SKM-1 (cell line): ENCODE measurements around the gene PPP1R27.
A peak's percentile ranks its signal among the peaks of the same experiment; 100 is the strongest.

ENCODE experiments used
- DNase-seq: peaks from one replicate; lab custom pipeline; 2025; ENCODE audit not compliant: unreplicated experiment; lab: John Stamatoyannopoulos, UW

PPP1R27 gene, protein sequence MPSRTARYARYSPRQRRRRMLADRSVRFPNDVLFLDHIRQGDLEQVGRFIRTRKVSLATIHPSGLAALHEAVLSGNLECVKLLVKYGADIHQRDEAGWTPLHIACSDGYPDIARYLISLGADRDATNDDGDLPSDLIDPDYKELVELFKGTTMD

GRCh38 chr17:81834831-81835267 lies at the start of gene PPP1R27:
PPP1R27 (minus strand) TSS chr17:81835050; CDS start chr17:81834953, 97 bp downstream.
- no peak for DNase-seq

GRCh38 chr17:81884520-81884919 lies 49.7 kb upstream of the PPP1R27 start:
- no peak for DNase-seq

DNA sequence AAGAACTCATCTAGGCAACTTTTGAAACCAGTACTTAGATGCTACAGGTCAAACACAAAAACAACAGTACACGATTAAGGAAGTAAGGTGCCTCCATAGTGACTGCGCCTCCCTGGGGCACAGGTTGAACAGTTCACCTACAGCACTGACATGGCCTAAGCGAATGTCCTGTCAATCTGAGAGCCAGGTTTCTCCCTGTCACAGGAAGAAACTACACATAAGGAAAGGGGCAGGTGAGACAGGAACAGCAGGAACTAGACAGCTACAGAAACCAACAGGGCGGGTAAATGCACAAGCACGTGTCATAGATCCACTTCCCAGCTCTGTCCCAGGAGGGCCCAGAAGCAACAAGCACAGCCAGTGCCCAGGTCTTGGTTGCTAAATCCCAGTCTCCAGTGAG lies 44.3 kb upstream of the PPP1R27 start:
- DNase-seq = no peak

DNA sequence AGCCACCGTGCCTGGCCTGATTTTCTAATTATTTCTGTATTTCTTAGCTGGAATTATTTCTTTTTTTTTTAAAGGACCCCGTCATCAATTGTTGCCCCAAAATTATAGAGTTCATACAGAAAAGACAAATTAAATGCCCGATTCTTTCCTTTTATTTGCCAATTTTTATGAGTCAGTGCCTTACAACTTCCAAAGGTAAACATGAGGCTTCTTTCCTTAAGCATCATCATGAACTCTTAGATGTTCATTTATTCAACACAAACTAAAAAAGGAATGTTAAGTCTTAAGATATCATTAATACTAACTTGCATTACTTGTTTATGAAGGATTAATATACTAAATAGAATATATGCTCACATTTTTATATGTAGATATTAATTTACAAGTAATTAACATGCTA lies 43.4 kb upstream of the PPP1R27 start:
- no peak for DNase-seq

DNA sequence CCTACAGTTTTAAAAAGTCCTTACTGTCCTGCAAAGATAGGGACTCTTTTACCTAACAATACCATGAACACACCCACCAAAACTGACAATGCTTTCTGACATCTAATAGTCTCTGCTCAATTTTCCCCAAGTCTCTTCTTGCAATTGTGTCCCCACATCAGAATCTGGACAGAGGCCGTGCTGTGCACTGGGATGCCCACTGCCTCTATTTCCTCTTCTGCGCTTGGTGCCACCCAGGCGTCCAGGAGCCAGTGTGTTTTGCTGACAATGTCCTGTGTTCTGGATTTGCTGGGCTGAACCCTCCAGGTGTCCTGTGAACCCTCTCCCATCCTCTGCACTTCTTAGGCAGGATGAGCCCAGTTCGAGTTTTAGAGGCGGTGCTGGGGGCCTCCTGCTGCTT lies 42.7 kb upstream of the PPP1R27 start:
- no peak for DNase-seq

- peak; percentile 76 for DNase-seq
These were observed 36.8 kb upstream of the PPP1R27 start for GRCh38 chr17:81871387-81872230.

GRCh38 chr17:81870981-81871386 lies 36.1 kb upstream of the PPP1R27 start, which contains the start of gene ARHGDIA:
ARHGDIA (minus strand) TSS chr17:81871337; CDS start chr17:81869930, 1,407 bp downstream.
- DNase-seq = no peak

- DNase-seq = no peak
These were observed 35.5 kb upstream of the PPP1R27 start for GRCh38 chr17:81870131-81870980.

DNA sequence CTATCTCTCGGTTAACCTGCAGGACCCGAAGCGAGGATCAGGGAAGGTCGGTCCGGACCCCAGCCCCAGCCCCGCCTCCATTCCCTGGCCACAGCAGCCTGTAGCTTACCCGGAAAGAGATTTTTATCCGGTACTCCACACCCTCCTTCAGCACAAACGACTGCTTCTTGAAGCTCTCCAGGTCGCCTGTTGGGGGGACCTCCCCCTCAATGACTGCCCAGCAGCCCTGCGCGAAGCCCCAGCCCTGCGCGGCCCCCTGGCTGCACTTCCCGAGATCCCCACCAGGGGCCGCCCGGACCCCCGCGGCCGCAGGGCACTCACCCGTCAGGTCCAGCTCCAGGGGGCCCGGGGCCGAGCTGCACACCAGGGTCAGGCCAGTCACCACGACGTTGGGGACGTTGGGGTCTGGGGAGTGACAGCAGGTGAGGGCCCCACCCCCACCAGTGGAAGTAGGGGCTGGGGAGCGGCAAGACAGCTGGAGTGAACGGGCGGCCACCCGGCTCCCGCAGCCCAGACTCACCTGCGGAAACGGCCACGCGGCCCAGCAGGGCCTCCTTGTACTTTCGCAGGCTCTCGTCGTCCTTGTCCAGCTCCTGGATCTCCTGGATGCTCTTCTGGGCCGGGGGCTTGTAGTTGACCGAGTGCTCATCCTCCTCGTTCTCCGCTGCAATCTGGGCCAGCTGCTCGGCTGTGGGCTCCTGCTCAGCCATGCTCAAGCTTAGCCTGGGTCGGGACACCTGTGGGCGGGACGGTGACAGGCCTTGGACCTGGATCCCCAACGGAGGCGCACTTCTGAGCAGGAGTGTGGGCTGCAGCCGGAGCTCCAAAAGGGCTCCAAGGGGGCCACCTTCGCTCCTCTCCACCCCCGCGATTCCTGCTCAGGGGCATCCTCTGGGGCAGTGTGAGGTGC lies 34.6 kb upstream of the PPP1R27 start:
- no peak for DNase-seq

DNA sequence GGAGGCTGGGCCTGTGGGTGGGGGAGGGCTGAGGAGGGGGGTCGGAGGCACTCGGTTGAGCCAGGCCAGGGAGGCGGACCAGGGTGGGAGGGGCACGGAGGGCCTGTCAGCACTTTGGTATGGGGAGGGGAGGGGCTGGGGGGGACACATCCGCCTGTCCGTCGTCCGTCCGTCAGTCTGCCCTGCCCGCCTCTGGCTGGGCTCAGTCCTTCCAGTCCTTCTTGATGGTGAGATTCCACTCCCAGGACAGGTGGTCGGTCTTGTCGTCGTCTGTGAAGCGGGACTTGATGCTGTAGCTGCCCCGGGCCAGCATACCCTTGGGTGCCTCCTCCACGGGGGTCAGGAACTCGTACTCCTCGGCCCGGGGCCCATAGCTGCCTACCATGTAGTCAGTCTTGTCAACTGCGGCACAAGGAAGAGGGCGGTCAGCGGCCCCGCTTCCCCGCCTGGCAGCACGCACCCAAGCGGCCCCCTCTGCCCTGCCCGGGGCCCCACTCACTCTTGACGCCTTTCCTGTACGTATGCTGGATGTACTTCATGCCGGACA lies 33.9 kb upstream of the PPP1R27 start:
- no peak for DNase-seq

DNA sequence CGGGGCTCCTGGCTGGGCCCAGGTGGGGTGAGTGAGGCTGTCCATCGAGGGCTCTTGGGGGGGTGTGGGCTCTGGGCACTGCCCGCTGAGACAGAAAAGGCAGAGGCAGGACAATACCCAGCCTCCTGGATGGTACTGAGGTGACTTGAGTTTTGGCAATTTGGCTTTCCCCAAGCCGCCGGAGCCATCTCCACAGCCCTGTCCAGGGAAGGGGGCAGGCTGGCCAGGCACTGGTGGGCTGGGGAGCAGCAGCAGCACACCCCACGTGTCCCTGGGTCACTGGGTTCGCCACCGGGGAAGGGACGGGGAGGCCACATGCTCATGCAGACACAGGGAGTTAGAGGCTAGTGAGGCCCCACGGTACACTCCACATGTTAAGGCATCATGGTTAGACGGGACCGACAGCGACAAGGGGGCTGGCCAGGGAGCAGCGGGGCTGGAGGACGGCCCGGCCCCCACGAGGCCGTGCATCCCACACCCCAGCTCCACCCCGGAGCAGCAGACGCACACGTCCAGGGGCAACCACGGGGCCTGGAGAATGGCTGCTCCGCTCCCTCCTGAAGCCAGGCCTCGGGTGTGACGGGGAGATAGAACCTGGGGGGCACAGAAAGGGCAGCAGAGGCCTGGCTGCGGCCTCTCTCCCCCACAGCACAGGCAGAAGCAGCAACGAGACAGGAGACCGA lies 33.3 kb upstream of the PPP1R27 start:
- DNase-seq = no peak

GRCh38 chr17:81867170-81867990 lies 32.5 kb upstream of the PPP1R27 start:
- no peak for DNase-seq

DNA sequence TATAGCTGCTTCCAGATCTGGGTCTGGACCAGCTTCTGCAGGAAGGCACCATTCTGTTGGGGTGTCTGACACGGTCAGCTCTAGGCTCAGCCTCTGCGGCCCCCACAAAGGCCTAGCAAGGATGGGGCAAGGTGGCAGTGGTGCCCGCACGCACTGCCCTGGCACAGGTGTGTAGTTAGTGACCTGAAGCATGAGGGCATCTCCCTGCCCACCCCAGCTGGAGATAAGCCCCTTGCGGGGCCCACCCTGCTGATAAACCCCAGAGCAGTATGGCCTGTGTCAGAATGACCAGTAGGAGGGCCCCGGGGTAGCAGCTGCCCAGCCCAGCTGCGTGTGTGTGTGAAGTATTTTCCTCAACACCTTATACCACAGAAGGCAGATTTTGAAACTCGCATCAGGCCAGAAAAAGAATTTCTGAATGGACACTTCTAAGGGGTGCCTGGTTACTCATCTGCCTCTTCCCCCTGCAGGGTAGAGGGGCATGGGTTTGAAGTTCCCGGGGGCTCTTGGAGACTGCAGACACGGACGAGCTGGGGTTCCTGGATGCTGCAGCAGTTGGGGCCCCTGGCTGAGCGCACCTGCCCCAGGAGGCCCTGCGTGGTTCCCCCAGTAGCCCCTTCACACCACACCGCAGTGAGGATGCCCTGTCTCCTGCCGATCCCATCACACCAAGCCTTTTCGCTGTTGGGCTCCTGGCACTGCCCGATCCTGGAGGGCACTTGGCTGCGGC lies 31.8 kb upstream of the PPP1R27 start:
- DNase-seq = no peak

GRCh38 chr17:81865733-81866439 lies 31.0 kb upstream of the PPP1R27 start:
- no peak for DNase-seq

DNA sequence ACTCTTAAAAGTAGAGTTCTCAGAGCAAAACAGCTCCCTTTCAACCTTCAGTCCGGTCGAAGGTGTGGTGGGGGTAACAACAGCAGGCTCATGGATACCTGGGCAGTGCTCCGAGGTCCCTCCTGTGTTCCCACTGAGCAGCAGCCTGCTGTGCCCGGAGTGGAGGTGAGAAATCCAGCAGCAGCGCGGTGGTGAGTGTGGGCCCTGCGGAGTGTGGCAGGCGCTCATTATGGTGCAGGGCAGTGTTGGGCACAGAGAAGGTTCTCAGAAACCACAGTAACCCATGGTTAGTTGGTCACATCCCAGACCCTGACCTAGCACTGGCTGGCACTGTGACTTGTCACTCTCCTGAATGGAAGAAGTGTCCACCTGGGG lies 30.5 kb upstream of the PPP1R27 start:
- DNase-seq = no peak

- no peak for DNase-seq
These were observed 29.3 kb upstream of the PPP1R27 start for GRCh38 chr17:81863833-81864768.
